H1 (cell line): ENCODE data around the gene ANXA7. TPM values are rescaled to one million over a fixed set of nuclear protein-coding genes. Genes with fewer than 3 reads are reported as not detected.

ENCODE experiments used
- CTCF ChIA-PET: fragments of 300-600 bp; sonication (Branson Sonifier 250); formaldehyde crosslinking; loops from one replicate; lab custom pipeline; 2021; ENCODE audit not compliant: partially characterized antibody; lab: Charles Lee
- POLR2A ChIA-PET: fragments of 300-600 bp; sonication (Branson Sonifier 250); formaldehyde crosslinking; loops from one replicate; lab custom pipeline; 2021; ENCODE audit warnings: inconsistent platforms; ENCODE audit not compliant: partially characterized antibody; lab: Charles Lee
- DNase-seq, 2 experiments: peaks; one replicate each; pipeline versions ENCODE4 v3.0.0 to v3.0.0-alpha.2; 2010 to 2022; ENCODE audit warnings: low spot score in 2 of 2, low read depth in 1 of 2, mixed read lengths in 1 of 2
- FAIRE-seq: peaks from 2 replicates; lab custom pipeline; 2011; peaks lifted over from hg19 to GRCh38; lab: Jason Lieb, UNC
- H2AFZ ChIP-seq: 2 replicates; pipeline ENCODE4 v1.8.1; 2012; ENCODE audit warnings: low read length, inconsistent platforms
- H2AK5ac ChIP-seq: 2 replicates; pipeline ENCODE4 v1.6.1; 2013; ENCODE audit warnings: low read depth, low read length
- H2BK120ac ChIP-seq: replicated peaks from 2 replicates; pipeline ENCODE3; 2013; ENCODE audit warnings: low read depth, low read length, inconsistent platforms
- H2BK12ac ChIP-seq: 2 replicates; pipeline ENCODE4 v1.6.1; 2013; ENCODE audit warnings: low read depth, low read length
- H2BK15ac ChIP-seq: 2 replicates; pipeline ENCODE4 v1.6.1; 2013; ENCODE audit warnings: low read length
- H2BK20ac ChIP-seq: 2 replicates; pipeline ENCODE4 v1.6.1; 2013; ENCODE audit warnings: low read length
- H2BK5ac ChIP-seq: 2 replicates; pipeline ENCODE4 v1.6.1; 2013; ENCODE audit warnings: low read depth, low read length
- H3K14ac ChIP-seq: 2 replicates; pipeline ENCODE4 v1.6.1; 2013; ENCODE audit warnings: inconsistent platforms; ENCODE audit not compliant: insufficient read length
- H3K18ac ChIP-seq: 2 replicates; pipeline ENCODE4 v1.6.1; 2013; ENCODE audit warnings: low read length; ENCODE audit errors: extremely low read depth
- H3K23ac ChIP-seq: 2 replicates; pipeline ENCODE4 v1.6.1; 2013; ENCODE audit warnings: inconsistent platforms; ENCODE audit not compliant: insufficient read length
- H3K23me2 ChIP-seq: 2 replicates; pipeline ENCODE4 v1.6.1; 2013; ENCODE audit warnings: low read depth, low read length
- H3K27ac ChIP-seq: 2 replicates; pipeline ENCODE4 v1.6.1; 2011; ENCODE audit warnings: low read depth, low read length, inconsistent platforms
- H3K27me3 ChIP-seq, 4 experiments: replicated peaks in 1 of 4; 1 replicate in 1 of 4; 2 replicates in 3 of 4; pipeline versions ENCODE4 v1.6.1 to v1.8.1; 2011 to 2013; ENCODE audit warnings: low read length in 3 of 4, mild to moderate bottlenecking in 3 of 4, inconsistent platforms in 2 of 4, mixed read lengths in 2 of 4, moderate library complexity in 1 of 4; ENCODE audit not compliant: control insufficient read depth in 3 of 4, insufficient read depth in 3 of 4; ENCODE audit errors: extremely low read depth in 1 of 4
- H3K36me3 ChIP-seq, 4 experiments: 2 replicates each; pipeline versions ENCODE4 v1.6.1 to v1.8.1; 2011 to 2013; ENCODE audit warnings: mild to moderate bottlenecking in 4 of 4, low read length in 3 of 4, moderate library complexity in 2 of 4, control low read depth in 1 of 4, inconsistent platforms in 1 of 4; ENCODE audit not compliant: insufficient read depth in 4 of 4, control insufficient read depth in 2 of 4
- H3K4ac ChIP-seq: replicated peaks from 2 replicates; pipeline ENCODE3; 2013; ENCODE audit warnings: low read length, low read depth, mixed read lengths, inconsistent platforms; ENCODE audit not compliant: insufficient read length
- H3K4me1 ChIP-seq, 4 experiments: replicated peaks in 1 of 4; 1 replicate in 1 of 4; 2 replicates in 3 of 4; pipeline versions ENCODE4 v1.6.1 to v1.8.1; 2011 to 2013; ENCODE audit warnings: low read length in 3 of 4, inconsistent platforms in 2 of 4, mixed read lengths in 1 of 4; ENCODE audit not compliant: insufficient read depth in 4 of 4, control insufficient read depth in 3 of 4
- H3K4me2 ChIP-seq, 2 experiments: 2 replicates each; pipeline versions ENCODE4 v1.6.1 to v1.8.1; 2011 to 2013; ENCODE audit warnings: low read depth in 2 of 2, low read length in 2 of 2, control low read depth in 1 of 2, inconsistent platforms in 1 of 2, mild to moderate bottlenecking in 1 of 2; ENCODE audit not compliant: insufficient read depth in 1 of 2
- H3K4me3 ChIP-seq, 4 experiments: fragments of 200-600, 300-600 bp in 1 of 4; sonication (generic), shearing (Covaris generic), sonication (Bioruptor Twin) in 1 of 4; 2 replicates each; pipeline versions ENCODE4 v1.5.1 to v1.8.1; 2011 to 2016; ENCODE audit warnings: low read length in 4 of 4, low read depth in 3 of 4, control low read depth in 2 of 4, inconsistent platforms in 2 of 4, mild to moderate bottlenecking in 2 of 4, mixed read lengths in 1 of 4, moderate library complexity in 1 of 4; ENCODE audit not compliant: insufficient read depth in 2 of 4; ENCODE audit errors: extremely low read depth in 1 of 4
- H3K56ac ChIP-seq: replicated peaks from 2 replicates; pipeline ENCODE3; 2013; ENCODE audit warnings: low read depth, mild to moderate bottlenecking, mixed read lengths, low read length, inconsistent platforms; ENCODE audit not compliant: insufficient read length
- H3K79me1 ChIP-seq: 2 replicates; pipeline ENCODE4 v1.6.1; 2013; ENCODE audit warnings: low read depth, low read length, control low read depth
- H3K79me2 ChIP-seq, 2 experiments: 2 replicates each; pipeline versions ENCODE4 v1.6.1 to v1.8.1; 2012 to 2013; ENCODE audit warnings: low read length in 2 of 2, mild to moderate bottlenecking in 2 of 2, inconsistent platforms in 1 of 2; ENCODE audit not compliant: insufficient read depth in 2 of 2, control insufficient read depth in 1 of 2
- H3K9ac ChIP-seq, 4 experiments: replicated peaks in 1 of 4; 1 replicate in 1 of 4; 2 replicates in 3 of 4; pipeline versions ENCODE4 v1.6.1 to v1.8.1; 2011 to 2013; ENCODE audit warnings: low read depth in 3 of 4, low read length in 3 of 4, control low read depth in 2 of 4, mild to moderate bottlenecking in 2 of 4, moderate library complexity in 2 of 4, inconsistent platforms in 1 of 4; ENCODE audit errors: extremely low read depth in 1 of 4
- H3K9me3 ChIP-seq, 2 experiments: 2 replicates each; pipeline versions ENCODE4 v1.6.1 to v1.8.1; 2012 to 2013; ENCODE audit warnings: mild to moderate bottlenecking in 2 of 2, moderate library complexity in 2 of 2, control low read depth in 1 of 2, inconsistent platforms in 1 of 2, low read depth in 1 of 2, low read length in 1 of 2, mixed read lengths in 1 of 2; ENCODE audit not compliant: insufficient read depth in 2 of 2
- H4K20me1 ChIP-seq, 2 experiments: replicated peaks in 1 of 2; 2 replicates each; pipeline versions ENCODE3 to v1.8.1; 2011 to 2013; ENCODE audit warnings: inconsistent platforms in 2 of 2, low read length in 2 of 2, mild to moderate bottlenecking in 1 of 2; ENCODE audit not compliant: insufficient read depth in 2 of 2, control insufficient read depth in 1 of 2
- H4K5ac ChIP-seq: 2 replicates; pipeline ENCODE4 v1.6.1; 2013; ENCODE audit warnings: low read length, low read depth, mixed read lengths, inconsistent platforms; ENCODE audit not compliant: insufficient read length
- H4K8ac ChIP-seq: 2 replicates; pipeline ENCODE4 v1.8.0; 2013; ENCODE audit warnings: mild to moderate bottlenecking, moderate library complexity, low read length, inconsistent platforms; ENCODE audit not compliant: insufficient read depth; ENCODE audit errors: extremely low read depth
- H4K91ac ChIP-seq: replicated peaks from 2 replicates; pipeline ENCODE3; 2013; ENCODE audit warnings: low read length, mixed read lengths, inconsistent platforms; ENCODE audit not compliant: insufficient read length
- CHD2 ChIP-seq: IDR thresholded peaks from 2 replicates; pipeline ENCODE4 v1.6.1; 2012; ENCODE audit warnings: low read length, improper control_type of control experiment
- EP300 ChIP-seq, 2 experiments: IDR thresholded peaks; 1 replicate in 1 of 2; 2 replicates in 1 of 2; pipeline ENCODE4 v1.6.1; 2011 to 2012; ENCODE audit warnings: low read depth in 2 of 2, low read length in 2 of 2, mild to moderate bottlenecking in 2 of 2, borderline replicate concordance in 1 of 2, inconsistent platforms in 1 of 2, moderate library complexity in 1 of 2
- FOSL1 ChIP-seq: IDR thresholded peaks from 2 replicates; pipeline ENCODE4 v1.6.1; 2011; ENCODE audit warnings: mild to moderate bottlenecking, low read depth, low read length, moderate library complexity; ENCODE audit not compliant: insufficient read depth
- GTF2F1 ChIP-seq: IDR thresholded peaks from 2 replicates; pipeline ENCODE4 v1.6.1; 2012; ENCODE audit warnings: low read depth, low read length, improper control_type of control experiment, borderline replicate concordance
- RBBP5 ChIP-seq: IDR thresholded peaks from 2 replicates; pipeline ENCODE4 v1.7.1; 2012; ENCODE audit warnings: low read depth, mild to moderate bottlenecking, inconsistent platforms, low read length, moderate library complexity, borderline replicate concordance
- RFX5 ChIP-seq: IDR thresholded peaks from 2 replicates; pipeline ENCODE4 v1.6.1; 2011; ENCODE audit warnings: low read depth, low read length, improper control_type of control experiment, borderline replicate concordance
- WGBS, 2 experiments: shearing (Covaris generic) in 1 of 2; methylation state at CpG; one replicate each; pipeline versions ENCODE4 v1.1.6 to v1.1.7; 2013 to 2015; ENCODE audit warnings: low lambda C conversion rate in 2 of 2, mixed read lengths in 2 of 2, inconsistent platforms in 1 of 2, low coverage in 1 of 2, missing lambda C conversion rate in 1 of 2; ENCODE audit not compliant: insufficient replicate concordance in 2 of 2, insufficient coverage in 1 of 2, insufficient read length in 1 of 2; ENCODE audit errors: extremely low coverage in 1 of 2, missing lambda C conversion rate in 1 of 2; 5-methylcytosine and 5-hydroxymethylcytosine counted together
- polyA plus RNA-seq, 7 experiments: library from polyadenylated mRNA; depleted of rRNA in 3 of 7; stranded (reverse) in 5 of 7; unstranded in 2 of 7; fragments of >200 nt in 5 of 7; fragments of 200-250 nt in 2 of 7; gene quantifications; 1 replicate in 5 of 7; 2 replicates in 1 of 7; 4 replicates in 1 of 7; pipeline versions ENCODE4 v1.2.1 to v1.2.3, GENCODE V29; 2011 to 2013; ENCODE audit warnings: missing spikeins in 2 of 7, mixed read lengths in 2 of 7
- total RNA-seq: library from RNA; stranded (reverse); fragmentation: NEBNext Ultra II Directional; extraction: Animal tissue kit (Norgen Biotek cat#: 25700); gene quantifications from 2 replicates; pipeline ENCODE4 v1.2.1, GENCODE V29; 2021

ANXA7 gene
- total and polyA plus RNA-seq, 2 of the 8 experiments (the other 6 are each of a cell fraction or from before 2014, with no cell fraction given), result 37.1 to 63.6 TPM

GRCh38 chr10:73388228-73388627, 25.6 kb downstream of the ANXA7 start:
- Histone ChIP-seq H2AFZ (no peak overlapping the region), H4K5ac (no peak overlapping the region), H4K91ac (no peak overlapping the region), H2AK5ac (no peak overlapping the region), H3K4me3 (no peak overlapping the region), H3K14ac (no peak overlapping the region), H2BK5ac (no peak overlapping the region), H3K79me2 (no peaks in the 10 kb centered on the region), H3K23ac (no peak overlapping the region), H3K79me1 (no peaks in the 10 kb centered on the region), H3K27ac (no peak overlapping the region), H3K27me3 (no peaks in the 10 kb centered on the region), H3K4ac (no peak overlapping the region), H2BK15ac (no peak overlapping the region), H3K4me1 (no peaks in the 10 kb centered on the region), H3K18ac (no peak overlapping the region), H2BK120ac (no peak overlapping the region), H3K23me2 (no peaks in the 10 kb centered on the region), H3K9me3 (no peaks in the 10 kb centered on the region), H3K4me2 (no peak overlapping the region), H4K20me1 (peaks cover 0 to 1% of the 10 kb centered on the region in 2 experiments), H3K9ac (no peak overlapping the region), H2BK20ac (no peak overlapping the region), H3K36me3 (peaks cover 0 to 41% (median 13%) of the 10 kb centered on the region in 4 experiments; a peak in 4 of 8 replicates), H3K56ac (no peak overlapping the region), H2BK12ac (no peak overlapping the region), H4K8ac (no peak overlapping the region)
- CTCF ChIA-PET, result no interaction called here
- POLR2A ChIA-PET, result no interaction called here
- FAIRE-seq (no peak), DNase-seq (no peak)
- 93% methylated on average over 4 of the region's 4 CpGs; no CpG with 5 or more reads in 1 of the 2 experiments for WGBS, 2 experiments
- TF ChIP-seq RBBP5, result no peak
- TF ChIP-seq FOSL1, result no peak
- TF ChIP-seq EP300 (IDR thresholded peaks at IDR 0.05; ENCODE audit: borderline replicate concordance in 1 of 2, low read depth in 2 of 2, low read length in 2 of 2), result no peak
- TF ChIP-seq RFX5, result no peak
- TF ChIP-seq GTF2F1, result no peak
- TF ChIP-seq CHD2, result no peak
